SK-N-SH treated with all-trans-retinoic acid at 6 μM for 48 hours (cell line): ENCODE results near the gene CRHR1.

Experiments
- ATAC-seq: fragments of 200-7000 bp; cut with Tn5 transposase; 3 replicates; pipeline ENCODE4 v1.9.1; 2020; ENCODE audit warnings: mild to moderate bottlenecking, moderate library complexity
- ARNTL ChIP-seq: fragments of 450-650 bp; formaldehyde crosslinking; IDR thresholded peaks from 2 replicates; pipeline ENCODE4 v1.5.0; 2020; ENCODE audit warnings: low read depth, mild to moderate bottlenecking, moderate library complexity, borderline replicate concordance
- BACH2 ChIP-seq: fragments of 250-450 bp; sonication (Bioruptor Pico); IDR thresholded peaks from 2 replicates; pipeline ENCODE4 v1.9.0; 2021; ENCODE audit warnings: mild to moderate bottlenecking, borderline replicate concordance
- CSDC2 ChIP-seq: fragments of 250-450 bp; sonication (Bioruptor Pico); IDR thresholded peaks from 2 replicates; pipeline ENCODE4 v1.5.0; 2020; ENCODE audit warnings: mild to moderate bottlenecking, moderate library complexity
- ESRRG ChIP-seq: fragments of 250-450 bp; sonication (Bioruptor Pico); IDR thresholded peaks from 2 replicates; pipeline ENCODE4 v1.6.1; 2021; ENCODE audit warnings: mild to moderate bottlenecking
- GLIS3 ChIP-seq: fragments of 250-450 bp; sonication (Bioruptor Pico); IDR thresholded peaks from 2 replicates; pipeline ENCODE4 v1.5.0; 2020; ENCODE audit warnings: mild to moderate bottlenecking, moderate library complexity
- ISL1 ChIP-seq: fragments of 250-450 bp; sonication (Bioruptor Pico); IDR thresholded peaks from 2 replicates; pipeline ENCODE4 v2.1.2; 2022; ENCODE audit warnings: mild to moderate bottlenecking, moderate library complexity
- OSR1 ChIP-seq: fragments of 250-450 bp; sonication (Bioruptor Pico); IDR thresholded peaks from 2 replicates; pipeline ENCODE4 v1.8.0; 2022; ENCODE audit warnings: moderate library complexity, mild to moderate bottlenecking, inconsistent platforms
- PPARA ChIP-seq: fragments of 250-450 bp; sonication (Bioruptor Pico); IDR thresholded peaks from 2 replicates; pipeline ENCODE4 v1.5.0; 2020; ENCODE audit warnings: mild to moderate bottlenecking, borderline replicate concordance
- SNAI2 ChIP-seq: fragments of 250-450 bp; sonication (Bioruptor Pico); IDR thresholded peaks from 2 replicates; pipeline ENCODE4 v1.5.0; 2020; ENCODE audit warnings: mild to moderate bottlenecking, moderate library complexity
- TCF4 ChIP-seq: fragments of 250-450 bp; sonication (Bioruptor Pico); IDR thresholded peaks from 2 replicates; pipeline ENCODE4 v1.8.0; 2021; ENCODE audit warnings: mild to moderate bottlenecking, moderate library complexity, borderline replicate concordance
- TOX ChIP-seq: fragments of 250-450 bp; sonication (Bioruptor Pico); IDR thresholded peaks from 2 replicates; pipeline ENCODE4 v1.8.0; 2021; ENCODE audit warnings: mild to moderate bottlenecking, moderate library complexity, borderline replicate concordance
- ZC3H10 ChIP-seq: fragments of 250-450 bp; sonication (Bioruptor Pico); IDR thresholded peaks from 2 replicates; pipeline ENCODE4 v1.5.1; 2021; ENCODE audit warnings: mild to moderate bottlenecking, moderate library complexity
- ZFP3 ChIP-seq: fragments of 250-450 bp; sonication (Bioruptor Pico); IDR thresholded peaks from 2 replicates; pipeline ENCODE4 v1.5.0; 2020; ENCODE audit warnings: mild to moderate bottlenecking, moderate library complexity
- ZFP30 ChIP-seq: fragments of 450-650 bp; formaldehyde crosslinking; IDR thresholded peaks from 2 replicates; pipeline ENCODE4 v1.5.0; 2022; ENCODE audit warnings: mild to moderate bottlenecking, moderate library complexity
- ZNF565 ChIP-seq: fragments of 450-650 bp; formaldehyde crosslinking; conservative IDR thresholded peaks from 2 replicates; pipeline ENCODE4 v1.5.0; 2020; ENCODE audit warnings: low read depth, mild to moderate bottlenecking, moderate library complexity
- ZNF70 ChIP-seq: fragments of 450-650 bp; formaldehyde crosslinking; IDR thresholded peaks from 2 replicates; pipeline ENCODE4 v1.5.0; 2020; ENCODE audit warnings: mild to moderate bottlenecking, moderate library complexity
- ZNF8 ChIP-seq: fragments of 450-650 bp; formaldehyde crosslinking; IDR thresholded peaks from 2 replicates; pipeline ENCODE4 v1.5.0; 2020; ENCODE audit warnings: mild to moderate bottlenecking, moderate library complexity
- TF ChIP-seq, protein P1 (sequence below): fragments of 250-450 bp; sonication (Bioruptor Pico); IDR thresholded peaks from 2 replicates; pipeline ENCODE4 v1.5.1; 2020; ENCODE audit warnings: low read depth, mild to moderate bottlenecking, moderate library complexity
- TF ChIP-seq, protein P2 (sequence below): fragments of 250-450 bp; sonication (Bioruptor Pico); IDR thresholded peaks from 2 replicates; pipeline ENCODE4 v1.5.0; 2020; ENCODE audit warnings: mild to moderate bottlenecking, moderate library complexity
- TF ChIP-seq, protein P3 (sequence below): fragments of 250-450 bp; sonication (Bioruptor Pico); IDR thresholded peaks from 2 replicates; pipeline ENCODE4 v1.5.1; 2021; ENCODE audit warnings: mild to moderate bottlenecking, moderate library complexity

The CRHR1 gene

DNA sequence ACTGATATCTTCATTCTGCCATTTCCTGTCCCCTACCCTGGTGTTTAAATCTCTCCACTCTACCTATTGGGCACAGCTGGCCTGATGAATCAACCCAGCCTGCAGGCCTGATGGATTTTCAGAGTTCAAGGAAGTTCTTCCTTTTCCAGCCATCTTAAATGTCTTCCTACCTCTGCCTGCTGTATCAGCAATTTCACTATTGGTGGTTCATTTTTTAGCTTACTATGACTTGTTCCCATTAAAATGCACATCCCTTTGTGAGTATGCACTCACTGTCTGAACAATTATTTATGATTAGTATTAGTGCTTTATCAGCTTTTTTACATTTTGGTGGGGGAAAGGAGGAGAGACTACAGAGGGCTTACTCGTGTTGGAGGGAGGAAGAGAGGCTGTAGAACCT is 48.6 kb upstream of the CRHR1 start:
- TF ChIP-seq PPARA (CRISPR knock-in tag) (no peak), TOX (CRISPR knock-in tag) (no peak), OSR1 (CRISPR knock-in tag) (no peak)
- no peak for ATAC-seq

DNA sequence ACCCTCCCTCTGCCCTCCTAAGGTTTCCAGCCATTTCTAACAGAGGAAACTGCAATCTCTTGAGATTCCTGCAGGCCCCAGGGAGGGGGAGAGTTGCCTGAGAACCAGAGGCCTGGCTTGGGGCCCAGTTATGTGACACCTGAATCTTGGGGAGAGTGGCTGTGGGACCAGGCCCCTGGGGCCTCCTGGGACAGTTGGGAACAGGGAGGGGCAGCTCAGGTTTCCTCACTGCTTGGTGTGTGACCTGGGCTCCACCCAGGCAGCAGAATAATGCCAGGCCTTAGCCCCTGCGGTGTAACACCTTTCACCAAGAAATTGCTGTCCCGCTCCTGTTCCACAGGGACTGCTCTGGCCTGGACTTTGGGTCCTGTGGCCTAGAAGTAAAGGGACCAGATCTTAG is 44.3 kb upstream of the CRHR1 start:
- no peak for ATAC-seq
- no peak for TF ChIP-seq TCF4
- no peak for TF ChIP-seq ZNF565 (CRISPR knock-in tag)
- no peak for TF ChIP-seq ARNTL
- no peak for TF ChIP-seq SNAI2
- TF ChIP-seq, protein P1, sequence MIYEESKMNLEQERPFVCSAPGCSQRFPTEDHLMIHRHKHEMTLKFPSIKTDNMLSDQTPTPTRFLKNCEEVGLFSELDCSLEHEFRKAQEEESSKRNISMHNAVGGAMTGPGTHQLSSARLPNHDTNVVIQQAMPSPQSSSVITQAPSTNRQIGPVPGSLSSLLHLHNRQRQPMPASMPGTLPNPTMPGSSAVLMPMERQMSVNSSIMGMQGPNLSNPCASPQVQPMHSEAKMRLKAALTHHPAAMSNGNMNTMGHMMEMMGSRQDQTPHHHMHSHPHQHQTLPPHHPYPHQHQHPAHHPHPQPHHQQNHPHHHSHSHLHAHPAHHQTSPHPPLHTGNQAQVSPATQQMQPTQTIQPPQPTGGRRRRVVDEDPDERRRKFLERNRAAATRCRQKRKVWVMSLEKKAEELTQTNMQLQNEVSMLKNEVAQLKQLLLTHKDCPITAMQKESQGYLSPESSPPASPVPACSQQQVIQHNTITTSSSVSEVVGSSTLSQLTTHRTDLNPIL (CRISPR knock-in tag), result no peak
- TF ChIP-seq GLIS3 (CRISPR knock-in tag), result no peak
- TF ChIP-seq ZFP30 (CRISPR knock-in tag), result no peak
- TF ChIP-seq, protein P2, sequence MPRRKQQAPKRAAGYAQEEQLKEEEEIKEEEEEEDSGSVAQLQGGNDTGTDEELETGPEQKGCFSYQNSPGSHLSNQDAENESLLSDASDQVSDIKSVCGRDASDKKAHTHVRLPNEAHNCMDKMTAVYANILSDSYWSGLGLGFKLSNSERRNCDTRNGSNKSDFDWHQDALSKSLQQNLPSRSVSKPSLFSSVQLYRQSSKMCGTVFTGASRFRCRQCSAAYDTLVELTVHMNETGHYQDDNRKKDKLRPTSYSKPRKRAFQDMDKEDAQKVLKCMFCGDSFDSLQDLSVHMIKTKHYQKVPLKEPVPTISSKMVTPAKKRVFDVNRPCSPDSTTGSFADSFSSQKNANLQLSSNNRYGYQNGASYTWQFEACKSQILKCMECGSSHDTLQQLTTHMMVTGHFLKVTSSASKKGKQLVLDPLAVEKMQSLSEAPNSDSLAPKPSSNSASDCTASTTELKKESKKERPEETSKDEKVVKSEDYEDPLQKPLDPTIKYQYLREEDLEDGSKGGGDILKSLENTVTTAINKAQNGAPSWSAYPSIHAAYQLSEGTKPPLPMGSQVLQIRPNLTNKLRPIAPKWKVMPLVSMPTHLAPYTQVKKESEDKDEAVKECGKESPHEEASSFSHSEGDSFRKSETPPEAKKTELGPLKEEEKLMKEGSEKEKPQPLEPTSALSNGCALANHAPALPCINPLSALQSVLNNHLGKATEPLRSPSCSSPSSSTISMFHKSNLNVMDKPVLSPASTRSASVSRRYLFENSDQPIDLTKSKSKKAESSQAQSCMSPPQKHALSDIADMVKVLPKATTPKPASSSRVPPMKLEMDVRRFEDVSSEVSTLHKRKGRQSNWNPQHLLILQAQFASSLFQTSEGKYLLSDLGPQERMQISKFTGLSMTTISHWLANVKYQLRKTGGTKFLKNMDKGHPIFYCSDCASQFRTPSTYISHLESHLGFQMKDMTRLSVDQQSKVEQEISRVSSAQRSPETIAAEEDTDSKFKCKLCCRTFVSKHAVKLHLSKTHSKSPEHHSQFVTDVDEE (CRISPR knock-in tag), result no peak
- TF ChIP-seq TOX (CRISPR knock-in tag), result no peak
- TF ChIP-seq ISL1, result no peak
- no peak for TF ChIP-seq CSDC2 (CRISPR knock-in tag)
- no peak for TF ChIP-seq ZNF8
- TF ChIP-seq, protein P3, sequence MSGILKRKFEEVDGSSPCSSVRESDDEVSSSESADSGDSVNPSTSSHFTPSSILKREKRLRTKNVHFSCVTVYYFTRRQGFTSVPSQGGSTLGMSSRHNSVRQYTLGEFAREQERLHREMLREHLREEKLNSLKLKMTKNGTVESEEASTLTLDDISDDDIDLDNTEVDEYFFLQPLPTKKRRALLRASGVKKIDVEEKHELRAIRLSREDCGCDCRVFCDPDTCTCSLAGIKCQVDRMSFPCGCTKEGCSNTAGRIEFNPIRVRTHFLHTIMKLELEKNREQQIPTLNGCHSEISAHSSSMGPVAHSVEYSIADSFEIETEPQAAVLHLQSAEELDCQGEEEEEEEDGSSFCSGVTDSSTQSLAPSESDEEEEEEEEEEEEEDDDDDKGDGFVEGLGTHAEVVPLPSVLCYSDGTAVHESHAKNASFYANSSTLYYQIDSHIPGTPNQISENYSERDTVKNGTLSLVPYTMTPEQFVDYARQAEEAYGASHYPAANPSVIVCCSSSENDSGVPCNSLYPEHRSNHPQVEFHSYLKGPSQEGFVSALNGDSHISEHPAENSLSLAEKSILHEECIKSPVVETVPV (CRISPR knock-in tag), result no peak
- no peak for TF ChIP-seq PPARA (CRISPR knock-in tag)
- no peak for TF ChIP-seq BACH2 (CRISPR knock-in tag)
- no peak for TF ChIP-seq ZFP3 (CRISPR knock-in tag)
- no peak for TF ChIP-seq ZC3H10 (CRISPR knock-in tag)

DNA sequence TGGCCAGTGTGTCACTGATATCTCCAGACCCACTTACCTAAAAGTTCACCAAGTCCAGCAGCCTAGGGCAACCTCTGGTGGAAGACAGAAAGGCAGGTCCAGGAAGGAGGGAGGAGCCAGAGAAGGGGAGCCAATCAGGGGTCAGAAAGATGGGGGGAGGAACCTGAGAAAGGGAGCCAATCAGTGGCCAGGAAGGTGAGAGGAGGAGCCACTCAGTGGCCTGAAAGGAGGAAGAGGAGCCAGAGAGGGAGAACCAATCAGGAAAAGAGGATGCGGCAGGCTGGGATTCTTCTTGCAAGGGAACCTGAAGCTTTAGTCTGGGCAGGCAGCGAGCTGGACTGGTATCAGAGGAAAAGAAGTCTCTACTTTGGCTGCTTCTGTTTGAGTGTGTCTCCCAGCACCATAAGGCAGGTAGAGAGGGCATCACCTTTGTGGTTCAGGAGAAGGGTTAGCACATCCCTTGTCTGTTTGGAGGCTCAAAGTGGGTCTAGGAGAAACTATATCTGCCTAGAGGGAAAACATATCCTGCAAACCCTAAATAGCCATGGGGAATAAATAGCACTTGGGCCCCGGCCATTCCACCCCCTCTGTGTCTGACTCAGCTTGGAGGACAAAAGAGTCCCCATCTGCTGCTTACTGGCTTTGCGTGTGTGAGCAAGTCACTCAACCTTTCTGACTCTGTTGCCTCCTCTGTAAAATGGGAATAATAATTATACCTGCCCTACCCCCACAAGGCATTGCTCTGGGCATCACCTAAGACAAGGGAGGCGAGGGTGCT is 43.4 kb upstream of the CRHR1 start:
- no peak for TF ChIP-seq ZNF70
- TF ChIP-seq ZFP3 (CRISPR knock-in tag), result no peak
- TF ChIP-seq, protein P3 (CRISPR knock-in tag), result no peak
- TF ChIP-seq GLIS3 (CRISPR knock-in tag), result no peak
- no peak for TF ChIP-seq PPARA (CRISPR knock-in tag)
- no peak for TF ChIP-seq TOX (CRISPR knock-in tag)
- TF ChIP-seq, protein P1 (CRISPR knock-in tag), result no peak
- TF ChIP-seq TCF4, result no peak
- TF ChIP-seq, protein P2 (CRISPR knock-in tag), result no peak
- TF ChIP-seq OSR1 (CRISPR knock-in tag), result no peak
- no peak for TF ChIP-seq ZNF8
- TF ChIP-seq BACH2 (CRISPR knock-in tag), result no peak
- TF ChIP-seq SNAI2, result no peak
- TF ChIP-seq ZFP30 (CRISPR knock-in tag), result no peak
- TF ChIP-seq ESRRG (CRISPR knock-in tag), result no peak
- ATAC-seq, result peak; percentile 98
